Right cardiac atrium (tissue), 5 donors: ENCODE results near the gene LGI4. TPM values are rescaled to one million over a fixed set of nuclear protein-coding genes. Genes with fewer than 3 reads are reported as not detected.
A peak's percentile ranks its signal among the peaks of the same experiment; 100 is the strongest.
"Not testable (repeated sequence)": the region's sequence is repeated elsewhere in the genome, so short reads cannot be mapped to it uniquely, and the experiment has no call there.

Source experiments
- ATAC-seq, 2 donors: fragments of 200-7000 bp; cut with Tn5 transposase; one replicate each; pipeline versions ENCODE4 v1.8.0 to v1.9.1; 2020; ENCODE audit warnings: moderate library complexity in 2 of 2, mild to moderate bottlenecking in 1 of 2
- DNase-seq, 3 donors: peaks; one replicate each; pipeline ENCODE4 v3.0.0-alpha.2; 2020
- H3K27ac ChIP-seq: one replicate; pipeline ENCODE4 v1.5.1; 2013; ENCODE audit warnings: mild to moderate bottlenecking, low read length, control low read depth, moderate library complexity
- H3K27me3 ChIP-seq: one replicate; pipeline ENCODE4 v1.6.1; 2013; ENCODE audit not compliant: control insufficient read depth, insufficient read depth
- H3K4me1 ChIP-seq: one replicate; pipeline ENCODE4 v1.6.1; 2013; ENCODE audit warnings: low read length; ENCODE audit not compliant: control insufficient read depth, insufficient read depth
- H3K4me3 ChIP-seq: one replicate; pipeline ENCODE4 v1.5.1; 2013; ENCODE audit warnings: low read length, control low read depth
- H3K9me3 ChIP-seq: one replicate; pipeline ENCODE4 v1.6.1; 2013; ENCODE audit warnings: low read length; ENCODE audit not compliant: control insufficient read depth
- WGBS: extraction: QIAGEN DNeasy Blood & Tissue Kit; methylation state at CpG from one replicate; pipeline ENCODE4 v1.1.7; 2013; 5-methylcytosine and 5-hydroxymethylcytosine counted together
- intact Hi-C, 4 donors: fragments of 100-400 bp; cut with DNase I; formaldehyde crosslinking; loops; one replicate each; pipeline versions ENCODE4 v1.11.0 to v1.14.0; 2022 to 2023
- polyA plus RNA-seq: library from polyadenylated mRNA; stranded (reverse); fragments of 200-250 nt; gene quantifications from one replicate; pipeline ENCODE4 v1.2.3, GENCODE V29; 2013
- total RNA-seq, 4 donors: library from RNA; stranded (reverse); fragmentation: NEBNext Ultra II Directional; extraction: Animal tissue kit (Norgen Biotek cat#: 25700); gene quantifications; one replicate each; pipeline ENCODE4 v1.2.1, GENCODE V29; 2021
- donor health status: healthy with polysubstance abuse.
- donor health status: DM: no; HTN: yes; CAD: no.
- donor health status: DM: no; HTN: no; CAD: no.
- donor health status: DM: no; HTN: yes; CAD: no; lungs with severe emphysema.
- donor health status: DM: yes; HTN: yes; CAD: no.

LGI4 gene
- total and polyA plus RNA-seq, 5 donors: 25.0 to 40.9 (median 35.6) TPM

DNA sequence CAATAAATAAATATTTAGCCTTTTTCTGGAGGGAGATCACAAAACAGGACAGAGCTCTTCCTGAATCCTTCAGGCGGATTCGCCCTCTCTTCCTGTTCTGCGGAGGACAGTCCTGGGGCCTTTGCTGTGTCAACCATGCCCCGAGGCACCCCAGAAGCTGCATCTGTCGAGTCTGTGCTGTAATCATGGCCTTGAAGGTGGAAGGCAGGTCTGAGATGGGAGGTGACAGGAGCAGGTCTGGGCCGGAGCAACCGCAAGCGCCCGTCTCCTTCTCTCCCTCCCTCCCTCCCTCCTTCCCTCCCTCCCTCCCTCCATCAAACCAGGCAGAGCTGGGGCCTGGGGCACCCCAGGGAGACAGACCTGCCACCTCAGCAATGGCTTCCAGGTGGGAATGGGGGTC is 23.9 kb downstream of the LGI4 start:
- ATAC-seq: no peak
- H3K27ac ChIP-seq: no peak overlapping the region
- H3K27me3 ChIP-seq: no peaks in the 10 kb centered on the region
- intact Hi-C loops: no loop called here
- no peaks in the 10 kb centered on the region for H3K9me3 ChIP-seq
- DNase-seq: peak in 1 of 3 donors; percentile 19
- H3K4me1 ChIP-seq: no peaks in the 10 kb centered on the region
- 45% methylated on average over 9 of the region's 9 CpGs for WGBS
- no peak overlapping the region for H3K4me3 ChIP-seq

DNA sequence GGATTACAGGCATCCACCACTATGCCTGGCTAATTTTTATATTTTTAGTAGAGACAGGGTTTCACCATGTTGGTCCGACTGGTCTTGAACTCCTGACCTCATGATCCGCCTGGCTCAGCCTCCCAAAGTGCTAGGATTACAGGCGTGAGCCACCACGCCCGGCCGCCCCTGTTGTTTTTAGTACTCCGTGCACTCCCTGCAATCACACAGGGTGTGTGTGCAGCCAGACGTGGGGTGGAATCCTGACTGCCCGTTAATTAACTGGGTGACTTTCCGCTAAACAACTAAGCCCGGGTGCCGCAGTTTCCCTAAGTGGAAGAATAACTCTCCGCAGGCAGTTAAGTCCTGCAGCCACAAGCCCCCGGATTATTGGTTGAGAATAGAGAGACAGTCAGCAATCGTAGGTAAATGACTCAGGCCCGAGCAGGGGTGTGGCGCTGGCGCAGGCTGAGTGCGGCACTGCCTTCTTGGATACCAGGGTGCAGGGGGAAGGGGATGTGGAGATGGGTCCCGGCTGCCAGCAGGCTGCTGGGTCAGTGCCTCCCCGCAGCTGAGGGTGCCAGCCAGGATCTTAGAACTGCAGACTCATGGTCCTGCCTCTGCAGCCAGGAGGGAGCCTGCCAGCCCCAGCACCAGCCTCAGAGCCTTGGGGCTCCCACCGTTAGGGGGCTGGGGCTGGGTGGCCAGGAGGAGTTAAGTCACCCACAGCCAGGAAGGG is 25.3 kb downstream of the LGI4 start:
- intact Hi-C loops: no loop called here
- H3K9me3 ChIP-seq: no peaks in the 10 kb centered on the region
- H3K4me3 ChIP-seq: no peak overlapping the region
- ATAC-seq (no peak), DNase-seq (peak in 1 of 3 donors; percentile 39)
- H3K27ac ChIP-seq: no peak overlapping the region
- H3K27me3 ChIP-seq: no peaks in the 10 kb centered on the region
- no peaks in the 10 kb centered on the region for H3K4me1 ChIP-seq
- WGBS: 79% methylated on average over 22 of the region's 22 CpGs

DNA sequence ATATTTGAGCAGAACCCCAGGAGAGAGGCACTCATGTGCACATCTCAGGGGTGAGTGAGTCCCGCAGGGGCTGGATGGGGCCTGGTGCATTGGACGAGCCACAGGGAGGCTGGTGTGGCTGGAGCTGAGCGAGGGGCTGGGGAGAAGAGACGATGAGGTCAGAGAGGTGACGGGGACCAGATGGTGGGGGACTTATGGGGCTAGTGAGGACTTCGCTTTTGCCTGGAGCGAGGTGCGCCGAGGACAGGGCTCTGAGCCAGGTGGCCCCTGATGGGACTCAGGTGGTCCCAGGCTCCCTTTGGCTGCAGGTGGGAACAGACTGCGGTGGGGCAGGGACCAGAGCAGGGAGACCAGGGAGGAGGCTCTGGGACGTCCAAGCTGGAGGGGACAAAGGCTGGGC is 26.1 kb downstream of the LGI4 start:
- no peak overlapping the region for H3K4me3 ChIP-seq
- ATAC-seq (no peak), DNase-seq (no peak)
- no peaks in the 10 kb centered on the region for H3K9me3 ChIP-seq
- no peak overlapping the region for H3K27ac ChIP-seq
- 78% methylated on average over 11 of the region's 11 CpGs for WGBS
- no peaks in the 10 kb centered on the region for H3K27me3 ChIP-seq
- no peaks in the 10 kb centered on the region for H3K4me1 ChIP-seq
- intact Hi-C loops: no loop called here

DNA sequence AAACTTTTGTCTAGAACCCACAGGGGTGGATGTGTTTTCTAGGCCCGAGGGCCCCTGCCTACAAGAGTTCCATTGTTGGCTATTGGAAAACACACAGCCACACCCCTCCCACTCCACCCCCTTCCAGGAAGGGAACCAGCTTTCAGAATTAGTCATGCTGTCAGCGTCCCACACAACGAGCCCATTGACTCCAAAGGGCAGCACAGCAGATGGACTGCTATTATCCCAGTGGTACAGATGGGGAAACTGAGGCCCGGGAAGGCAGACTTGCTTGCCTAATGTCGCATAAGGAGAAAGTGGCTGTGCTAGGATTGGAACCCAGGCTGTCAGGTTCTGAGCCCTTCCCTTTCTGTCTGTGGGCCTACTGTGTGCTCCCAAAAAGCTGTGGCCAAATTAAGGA is 27.3 kb downstream of the LGI4 start:
- Histone ChIP-seq H3K27ac (no peak overlapping the region), H3K9me3 (no peaks in the 10 kb centered on the region), H3K4me1 (no peaks in the 10 kb centered on the region), H3K27me3 (no peaks in the 10 kb centered on the region), H3K4me3 (no peak overlapping the region)
- intact Hi-C loops: no loop called here
- ATAC-seq: peak; percentile 76 to 86
- 31% methylated on average over 5 of the region's 5 CpGs for WGBS
- DNase-seq: peak in 2 of 3 donors; percentile 70 to 83

DNA sequence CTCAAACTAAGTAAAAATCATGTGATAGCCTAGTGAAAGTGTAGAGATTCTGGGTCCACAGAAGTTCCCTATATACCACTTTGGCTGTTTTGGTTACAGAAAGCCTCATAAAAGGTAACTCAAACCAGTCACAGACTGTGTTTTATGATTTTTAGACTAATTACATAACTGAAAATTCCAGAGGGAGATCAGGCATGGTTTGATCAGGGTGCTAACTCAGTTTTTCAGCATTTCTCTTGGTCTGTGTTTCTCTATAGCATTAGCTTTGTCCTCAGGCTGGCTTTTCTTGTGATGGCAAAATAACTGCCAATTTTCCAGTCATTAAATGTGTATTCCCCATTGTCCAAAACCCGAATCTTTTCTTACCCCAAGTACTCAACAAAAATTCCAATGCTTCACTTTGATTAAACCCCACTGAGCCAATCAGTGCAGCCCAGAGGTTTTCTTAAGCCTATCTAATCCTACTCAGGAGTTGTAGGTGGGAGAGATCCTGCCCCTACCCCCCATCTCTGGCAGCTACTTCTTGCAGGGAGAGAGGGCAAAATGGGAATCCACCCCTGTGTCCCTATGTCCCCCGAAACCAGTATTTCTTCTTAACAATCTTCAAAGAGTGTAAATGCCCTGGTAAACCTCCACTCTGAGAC is 27.8 kb downstream of the LGI4 start:
- Histone ChIP-seq H3K27me3 (no peaks in the 10 kb centered on the region), H3K9me3 (no peaks in the 10 kb centered on the region), H3K4me3 (no peak overlapping the region), H3K27ac (no peak overlapping the region), H3K4me1 (no peaks in the 10 kb centered on the region)
- DNase-seq: no peak
- intact Hi-C loops: no loop called here
- no peak for ATAC-seq
- WGBS: 37% methylated on average over 2 of the region's 2 CpGs

DNA sequence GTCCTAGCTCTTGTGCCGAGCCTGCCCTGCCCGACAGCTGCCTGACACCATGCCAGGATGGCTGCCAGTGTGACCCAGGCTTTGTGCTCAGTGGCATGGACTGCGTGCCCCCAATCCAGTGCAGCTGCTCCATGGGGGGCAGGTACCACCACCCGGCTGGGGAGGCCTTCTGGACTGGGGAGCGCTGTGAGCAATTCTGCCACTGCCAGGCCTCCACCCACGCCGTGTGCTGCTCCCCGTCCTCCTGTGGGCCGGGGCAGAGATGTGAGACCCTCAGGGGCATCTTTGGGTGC is 28.6 kb downstream of the LGI4 start:
- Histone ChIP-seq H3K4me1 (no peaks in the 10 kb centered on the region), H3K27me3 (no peaks in the 10 kb centered on the region), H3K4me3 (no peak overlapping the region), H3K9me3 (no peaks in the 10 kb centered on the region), H3K27ac (no peak overlapping the region)
- DNase-seq: peak in 1 of 3 donors; percentile 46
- ATAC-seq: no peak
- WGBS: 83% methylated on average over 9 of the region's 9 CpGs
- intact Hi-C loops: no loop called here

DNA sequence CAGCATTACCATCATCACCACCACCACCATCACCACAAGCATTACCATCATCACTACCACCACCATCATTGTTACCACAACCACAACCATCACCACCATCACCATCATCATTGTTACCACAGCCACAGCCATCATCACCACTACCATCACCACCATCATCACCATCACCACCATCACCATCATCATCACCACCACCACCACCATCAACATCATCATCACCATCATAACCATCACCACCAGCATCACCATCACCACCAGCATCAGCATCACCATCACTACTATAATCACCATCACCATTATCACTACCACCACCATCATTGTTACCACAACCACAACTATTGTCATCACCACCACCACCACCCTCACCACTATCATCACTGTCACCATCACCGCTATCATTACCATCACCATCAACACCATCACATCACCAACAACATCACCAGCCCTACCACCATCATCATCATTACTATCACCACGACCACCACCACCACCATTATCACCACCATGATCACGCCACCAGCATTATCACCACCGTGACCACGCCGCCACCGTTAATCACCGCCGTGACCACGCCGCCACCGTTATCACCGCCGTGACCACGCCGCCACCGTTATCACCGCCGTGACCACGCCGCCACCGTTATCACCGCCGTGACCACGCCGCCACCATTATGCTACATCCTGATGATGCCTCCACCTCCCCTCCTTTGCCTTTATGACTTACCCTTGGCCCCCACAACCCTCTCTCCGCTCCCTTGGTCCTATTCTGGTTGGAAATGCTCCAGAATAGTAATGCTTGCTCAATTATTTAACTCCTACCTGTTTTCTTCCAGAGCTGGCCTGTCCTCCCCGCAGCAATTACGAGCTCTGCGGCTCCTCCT is 29.2 kb downstream of the LGI4 start:
- intact Hi-C loops: no loop called here
- Histone ChIP-seq H3K4me1 (no peaks in the 10 kb centered on the region), H3K4me3 (no peak overlapping the region), H3K27me3 (no peaks in the 10 kb centered on the region), H3K9me3 (no peaks in the 10 kb centered on the region), H3K27ac (no peak overlapping the region)
- ATAC-seq (no peak), DNase-seq (peak in 1 of 3 donors; percentile 40)
- 90% methylated on average over 30 of the region's 30 CpGs for WGBS

DNA sequence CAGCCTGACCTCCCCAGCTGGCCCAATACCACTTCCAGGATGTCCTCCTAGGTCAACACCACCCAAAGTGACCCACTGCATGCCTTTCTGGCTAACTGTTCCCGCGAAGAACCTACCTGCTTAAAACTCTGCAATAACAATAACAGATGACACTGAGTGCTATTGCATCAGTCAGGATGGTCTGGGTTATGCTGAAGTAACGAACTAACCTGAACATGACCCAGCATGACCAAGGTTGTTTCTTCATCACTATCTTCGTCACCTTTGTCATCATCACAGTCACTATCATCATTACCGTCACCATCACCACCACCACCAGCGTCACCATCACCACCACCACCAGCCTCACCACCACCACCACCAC is 29.8 kb downstream of the LGI4 start:
- ATAC-seq: no peak
- Histone ChIP-seq H3K27ac (no peak overlapping the region), H3K9me3 (no peaks in the 10 kb centered on the region), H3K4me3 (no peak overlapping the region), H3K27me3 (no peaks in the 10 kb centered on the region), H3K4me1 (no peaks in the 10 kb centered on the region)
- no peak for DNase-seq
- intact Hi-C loops: no loop called here
- 97% methylated on average over 6 of the region's 6 CpGs for WGBS

DNA sequence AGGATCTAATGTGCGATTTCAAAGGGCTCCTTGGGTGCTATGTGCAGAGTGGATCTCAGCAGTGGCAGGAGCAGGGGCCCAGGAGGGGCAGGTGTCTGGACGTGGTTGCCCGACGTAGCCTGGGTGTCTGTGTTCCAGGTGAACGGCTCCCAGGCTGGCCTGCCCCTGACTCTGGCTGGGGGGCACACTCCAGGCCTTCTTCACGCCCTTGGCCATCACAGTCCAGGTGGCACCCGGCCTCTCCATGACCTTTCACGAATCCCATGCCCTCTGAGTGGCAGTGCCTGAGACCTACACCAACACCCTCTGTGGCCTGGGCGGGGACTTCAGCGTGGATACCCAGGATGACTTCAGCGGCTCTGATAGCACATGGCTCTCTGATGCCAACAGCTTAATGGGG is 30.5 kb downstream of the LGI4 start:
- no peak for ATAC-seq

DNA sequence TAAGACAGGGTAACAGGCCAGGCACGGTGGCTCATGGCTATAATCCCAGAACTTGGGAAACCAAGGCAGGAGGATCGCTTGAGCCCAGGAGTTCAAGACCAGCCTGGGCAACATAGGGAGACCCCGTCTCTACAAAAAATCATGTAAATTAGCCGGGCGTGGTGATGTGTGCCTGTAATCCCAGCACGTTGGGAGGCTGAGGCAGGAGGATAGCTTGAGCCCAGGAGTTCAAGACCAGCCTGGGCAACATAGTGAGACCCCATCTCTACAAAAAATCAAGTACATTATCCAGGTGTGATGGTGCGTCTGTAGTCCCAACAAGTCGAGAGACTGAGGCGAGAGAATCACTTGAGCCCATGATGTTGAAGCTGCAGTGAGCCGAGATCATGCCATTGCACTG is 31.2 kb downstream of the LGI4 start:
- H3K4me1 ChIP-seq, H3K27me3 ChIP-seq, intact Hi-C loops, H3K27ac ChIP-seq, ATAC-seq, DNase-seq, H3K4me3 ChIP-seq, H3K9me3 ChIP-seq: not testable (repeated sequence)
- WGBS: 77% methylated on average over 10 of the region's 10 CpGs

More for the DNA sequence above, 30.5 kb downstream of the LGI4 start:
- Histone ChIP-seq H3K9me3 (no peaks in the 10 kb centered on the region), H3K27ac (no peak overlapping the region), H3K4me3 (no peak overlapping the region), H3K4me1 (no peaks in the 10 kb centered on the region), H3K27me3 (no peaks in the 10 kb centered on the region)
- 92% methylated on average over 11 of the region's 11 CpGs for WGBS
- no peak for DNase-seq
- intact Hi-C loops: no loop called here

DNA sequence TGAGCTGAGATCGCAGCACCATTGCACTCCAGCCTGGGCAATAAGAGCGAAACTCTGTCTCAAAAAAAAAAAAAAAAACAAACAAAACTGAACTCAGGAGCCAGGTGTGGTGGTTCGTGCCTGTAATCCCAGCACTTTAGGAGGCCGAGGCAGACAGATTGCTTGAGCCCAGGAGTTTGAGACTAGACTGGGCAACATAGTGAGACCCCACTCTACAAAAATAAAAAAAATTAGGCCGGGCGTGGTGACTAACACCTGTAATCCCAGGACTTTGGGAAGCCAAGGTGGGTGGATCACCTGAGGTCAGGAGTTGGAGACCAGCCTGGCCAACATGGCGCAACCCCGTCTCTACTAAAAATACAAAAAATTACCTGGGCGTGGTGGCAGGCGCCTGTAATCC is 32.9 kb downstream of the LGI4 start:
- intact Hi-C loops, ATAC-seq, H3K27me3 ChIP-seq, H3K4me1 ChIP-seq, H3K4me3 ChIP-seq, H3K9me3 ChIP-seq, DNase-seq, H3K27ac ChIP-seq: not testable (repeated sequence)
- 94% methylated on average over 10 of the region's 10 CpGs for WGBS
